Chondrocyte (in vitro differentiated cells): ENCODE measurements around the gene FGF19. TPM values are rescaled to one million over a fixed set of nuclear protein-coding genes. Genes with fewer than 3 reads are reported as not detected.

ENCODE experiments used
- DNase-seq: peaks from one replicate; pipeline ENCODE4 v3.0.0; 2021; ENCODE audit warnings: mixed read lengths, low spot score
- H3K27ac Mint-ChIP-seq: one replicate; pipeline ENCODE4 v1.8.0; 2021; ENCODE audit warnings: mild to moderate bottlenecking, moderate library complexity, mixed read lengths; ENCODE audit not compliant: unreplicated experiment
- H3K27me3 Mint-ChIP-seq: 2 replicates; pipeline ENCODE4 v1.8.0; 2021; ENCODE audit warnings: low read depth, mixed read lengths
- H3K36me3 Mint-ChIP-seq: 2 replicates; pipeline ENCODE4 v1.8.0; 2021; ENCODE audit warnings: low read depth, mixed read lengths
- H3K4me1 Mint-ChIP-seq: 2 replicates; pipeline ENCODE4 v1.8.0; 2021; ENCODE audit warnings: low read depth, mild to moderate bottlenecking, mixed read lengths
- H3K4me3 Mint-ChIP-seq: one replicate; pipeline ENCODE4 v1.8.0; 2021; ENCODE audit warnings: mild to moderate bottlenecking, moderate library complexity, mixed read lengths; ENCODE audit not compliant: unreplicated experiment
- H3K9me3 Mint-ChIP-seq: 2 replicates; pipeline ENCODE4 v1.8.0; 2021; ENCODE audit warnings: low read depth, mixed read lengths
- CTCF ChIP-seq: fragments of 200-600 bp; sonication (generic); IDR thresholded peaks from 2 replicates; pipeline ENCODE4 v1.5.0; 2021; ENCODE audit warnings: antibody characterized with exemption, mild to moderate bottlenecking, moderate library complexity
- total RNA-seq: library from RNA; stranded (reverse); gene quantifications from 3 replicates; pipeline ENCODE4 v1.2.1, GENCODE V29; 2021

Gene FGF19
- total RNA-seq, 1 donor from 2014 or later: not detected

- Mint-ChIP-seq H3K27ac (peak overlapping the region; percentile 65), H3K4me1 (peaks cover 26% of the 10 kb centered on the region), H3K4me3 (no peak overlapping the region), H3K27me3 (no peaks in the 10 kb centered on the region), H3K36me3 (peaks cover 8% of the 10 kb centered on the region), H3K9me3 (no peaks in the 10 kb centered on the region)
- TF ChIP-seq CTCF: peak; percentile 96
- peak; percentile 90 for DNase-seq
Measured at GRCh38 chr11:69670158-69670845, 33.5 kb downstream of the FGF19 start.

- no peak for DNase-seq
- no peak for TF ChIP-seq CTCF
- Mint-ChIP-seq H3K36me3 (peaks cover 11% of the 10 kb centered on the region), H3K27me3 (no peaks in the 10 kb centered on the region), H3K4me3 (no peak overlapping the region), H3K27ac (no peak overlapping the region), H3K4me1 (peaks cover 22% of the 10 kb centered on the region), H3K9me3 (no peaks in the 10 kb centered on the region)
Measured at GRCh38 chr11:69669486-69669885, 34.3 kb downstream of the FGF19 start.

DNA sequence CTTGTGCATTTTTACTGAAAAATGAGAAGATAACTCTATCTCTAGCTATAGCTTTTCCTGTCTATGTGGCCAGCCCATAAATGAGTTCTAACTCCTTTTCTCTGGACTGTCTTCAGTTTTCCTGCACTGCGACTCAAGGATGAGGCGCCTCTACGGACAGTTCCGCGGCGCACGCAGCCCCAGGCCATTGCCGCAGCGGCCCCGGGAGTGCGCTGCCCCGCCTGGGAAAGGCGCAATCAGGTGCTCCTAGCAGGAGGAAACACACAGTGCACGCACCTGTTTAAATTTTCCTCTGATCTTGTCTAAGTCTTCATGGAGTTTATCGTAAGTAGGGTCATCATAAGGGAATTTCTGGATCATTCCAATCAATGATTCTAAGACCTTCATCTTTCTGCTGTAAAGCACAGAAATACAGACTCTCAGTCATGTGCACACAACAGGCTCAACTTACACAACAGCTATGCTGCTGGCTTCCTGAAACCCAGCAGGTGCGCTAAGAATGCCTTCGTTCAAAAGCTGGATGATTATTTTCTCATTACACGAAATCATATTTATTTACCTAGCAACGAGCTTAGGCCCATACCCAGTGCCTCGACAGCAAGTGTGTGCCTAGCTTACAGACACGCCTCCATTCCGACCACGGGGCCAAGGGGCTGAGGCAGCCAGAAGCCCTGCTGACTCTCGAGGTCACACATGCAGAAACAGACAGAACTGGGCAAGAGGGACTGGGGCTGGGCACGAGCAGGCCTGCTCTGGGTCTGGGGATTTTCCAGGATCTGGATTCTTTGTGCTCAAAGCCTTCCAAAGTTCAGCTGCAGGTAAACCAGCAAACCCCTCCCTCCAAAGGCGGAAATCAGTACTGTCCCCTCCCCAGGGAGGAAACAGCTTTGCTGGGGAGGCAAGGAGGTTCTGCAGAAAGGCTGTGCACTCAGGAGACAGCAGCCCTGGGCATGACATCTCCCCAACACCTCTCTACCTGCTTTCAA lies 35.9 kb downstream of the FGF19 start:
- H3K27me3 Mint-ChIP-seq: no peaks in the 10 kb centered on the region
- peaks cover 11% of the 10 kb centered on the region for H3K36me3 Mint-ChIP-seq
- no peak overlapping the region for H3K4me3 Mint-ChIP-seq
- no peak overlapping the region for H3K27ac Mint-ChIP-seq
- peaks cover 9% of the 10 kb centered on the region for H3K4me1 Mint-ChIP-seq
- no peak for DNase-seq
- no peaks in the 10 kb centered on the region for H3K9me3 Mint-ChIP-seq
- no peak for TF ChIP-seq CTCF

- no peak for DNase-seq
- Mint-ChIP-seq H3K4me3 (no peak overlapping the region), H3K36me3 (peaks cover 11% of the 10 kb centered on the region), H3K9me3 (no peaks in the 10 kb centered on the region), H3K27me3 (no peaks in the 10 kb centered on the region), H3K27ac (no peak overlapping the region), H3K4me1 (peaks cover 9% of the 10 kb centered on the region)
- no peak for TF ChIP-seq CTCF
Measured at GRCh38 chr11:69666752-69667536, 36.9 kb downstream of the FGF19 start.

DNA sequence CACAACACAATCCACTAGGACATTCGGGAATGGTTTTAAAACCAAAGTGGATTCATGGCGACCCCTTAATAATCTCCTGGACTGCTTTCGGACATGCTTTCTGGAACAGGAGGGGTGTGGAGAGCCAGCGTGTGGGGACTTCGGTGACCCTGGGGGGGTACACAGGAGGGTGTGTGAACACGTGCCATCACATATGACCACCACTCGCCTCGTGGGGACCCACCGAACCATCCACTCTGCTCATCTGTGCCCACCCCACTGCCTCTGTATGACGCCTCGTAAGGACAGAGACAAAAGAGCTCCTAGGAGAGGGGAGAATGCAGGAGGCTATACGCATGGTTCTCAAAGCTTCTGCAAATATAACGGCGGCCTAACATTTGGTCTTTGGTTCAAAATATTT lies 37.6 kb downstream of the FGF19 start:
- H3K36me3 Mint-ChIP-seq: peaks cover 11% of the 10 kb centered on the region
- no peak overlapping the region for H3K4me3 Mint-ChIP-seq
- peaks cover 9% of the 10 kb centered on the region for H3K4me1 Mint-ChIP-seq
- DNase-seq: no peak
- H3K27ac Mint-ChIP-seq: no peak overlapping the region
- TF ChIP-seq CTCF: no peak
- no peaks in the 10 kb centered on the region for H3K9me3 Mint-ChIP-seq
- no peaks in the 10 kb centered on the region for H3K27me3 Mint-ChIP-seq
